Chondrocyte (in vitro differentiated cells): ENCODE results near the gene MAP2. TPM values are rescaled to one million over a fixed set of nuclear protein-coding genes. Genes with fewer than 3 reads are reported as not detected.

Experiments
- DNase-seq: peaks from one replicate; pipeline ENCODE4 v3.0.0; 2021; ENCODE audit warnings: mixed read lengths, low spot score
- H3K27ac Mint-ChIP-seq: one replicate; pipeline ENCODE4 v1.8.0; 2021; ENCODE audit warnings: mild to moderate bottlenecking, moderate library complexity, mixed read lengths; ENCODE audit not compliant: unreplicated experiment
- H3K27me3 Mint-ChIP-seq: 2 replicates; pipeline ENCODE4 v1.8.0; 2021; ENCODE audit warnings: low read depth, mixed read lengths
- H3K36me3 Mint-ChIP-seq: 2 replicates; pipeline ENCODE4 v1.8.0; 2021; ENCODE audit warnings: low read depth, mixed read lengths
- H3K4me1 Mint-ChIP-seq: 2 replicates; pipeline ENCODE4 v1.8.0; 2021; ENCODE audit warnings: low read depth, mild to moderate bottlenecking, mixed read lengths
- H3K4me3 Mint-ChIP-seq: one replicate; pipeline ENCODE4 v1.8.0; 2021; ENCODE audit warnings: mild to moderate bottlenecking, moderate library complexity, mixed read lengths; ENCODE audit not compliant: unreplicated experiment
- H3K9me3 Mint-ChIP-seq: 2 replicates; pipeline ENCODE4 v1.8.0; 2021; ENCODE audit warnings: low read depth, mixed read lengths
- CTCF ChIP-seq: fragments of 200-600 bp; sonication (generic); IDR thresholded peaks from 2 replicates; pipeline ENCODE4 v1.5.0; 2021; ENCODE audit warnings: antibody characterized with exemption, mild to moderate bottlenecking, moderate library complexity
- total RNA-seq: library from RNA; stranded (reverse); gene quantifications from 3 replicates; pipeline ENCODE4 v1.2.1, GENCODE V29; 2021

The MAP2 gene
- total RNA-seq, 1 donor from 2014 or later = 13.9 TPM

GRCh38 chr2:209401788-209402187, 22.1 kb upstream of the MAP2 start:
- no peaks in the 10 kb centered on the region for H3K36me3 Mint-ChIP-seq
- no peak overlapping the region for H3K4me3 Mint-ChIP-seq
- no peak for TF ChIP-seq CTCF
- no peaks in the 10 kb centered on the region for H3K9me3 Mint-ChIP-seq
- peaks cover 36% of the 10 kb centered on the region for H3K27me3 Mint-ChIP-seq
- no peak for DNase-seq
- H3K27ac Mint-ChIP-seq = no peak overlapping the region
- H3K4me1 Mint-ChIP-seq = no peaks in the 10 kb centered on the region

- Mint-ChIP-seq H3K4me3 (no peak overlapping the region), H3K27me3 (peaks cover 10% of the 10 kb centered on the region), H3K27ac (no peak overlapping the region), H3K36me3 (no peaks in the 10 kb centered on the region), H3K4me1 (no peaks in the 10 kb centered on the region), H3K9me3 (peaks cover 12% of the 10 kb centered on the region)
- no peak for TF ChIP-seq CTCF
- no peak for DNase-seq
Measured at GRCh38 chr2:209411296-209411695, 12.6 kb upstream of the MAP2 start.

GRCh38 chr2:209411718-209412117, 12.1 kb upstream of the MAP2 start:
- no peaks in the 10 kb centered on the region for H3K36me3 Mint-ChIP-seq
- H3K9me3 Mint-ChIP-seq = peaks cover 14% of the 10 kb centered on the region
- H3K27me3 Mint-ChIP-seq = peaks cover 11% of the 10 kb centered on the region
- TF ChIP-seq CTCF = no peak
- no peak overlapping the region for H3K27ac Mint-ChIP-seq
- no peaks in the 10 kb centered on the region for H3K4me1 Mint-ChIP-seq
- DNase-seq = no peak
- H3K4me3 Mint-ChIP-seq = no peak overlapping the region

- no peaks in the 10 kb centered on the region for H3K4me1 Mint-ChIP-seq
- peaks cover 14% of the 10 kb centered on the region for H3K9me3 Mint-ChIP-seq
- H3K27ac Mint-ChIP-seq = no peak overlapping the region
- H3K27me3 Mint-ChIP-seq = peaks cover 8% of the 10 kb centered on the region
- H3K4me3 Mint-ChIP-seq = no peak overlapping the region
- no peaks in the 10 kb centered on the region for H3K36me3 Mint-ChIP-seq
- no peak for DNase-seq
- TF ChIP-seq CTCF = no peak
Measured at GRCh38 chr2:209413311-209414014, 10.4 kb upstream of the MAP2 start.

GRCh38 chr2:209416913-209417312, 6.9 kb upstream of the MAP2 start:
- no peaks in the 10 kb centered on the region for H3K36me3 Mint-ChIP-seq
- H3K9me3 Mint-ChIP-seq = peaks cover 15% of the 10 kb centered on the region
- TF ChIP-seq CTCF = no peak
- H3K4me1 Mint-ChIP-seq = no peaks in the 10 kb centered on the region
- H3K27me3 Mint-ChIP-seq = peaks cover 10% of the 10 kb centered on the region
- H3K4me3 Mint-ChIP-seq = no peak overlapping the region
- no peak for DNase-seq
- H3K27ac Mint-ChIP-seq = no peak overlapping the region
